ENCODE data around the gene CCDC14. TPM values are rescaled to one million over a fixed set of nuclear protein-coding genes. Genes with fewer than 3 reads are reported as not detected.
A peak's percentile ranks its signal among the peaks of the same experiment; 100 is the strongest.
"Not testable (repeated sequence)": the region's sequence is repeated elsewhere in the genome, so short reads cannot be mapped to it uniquely, and the experiment has no call there.

CCDC14 gene
- total and polyA plus RNA-seq, 2 of the 4 experiments (the other 2 are of a cell fraction) = 82.1 to 109 TPM

GRCh38 chr3:123993818-123994217 is 32.8 kb upstream of the CCDC14 start:
- Histone ChIP-seq H3K79me1 (ENCODE audit: low read depth in 1 of 2, low read length in 2 of 2) (no peaks in the 10 kb centered on the region), H3K4ac (ENCODE audit: low read depth, low read length) (no peak overlapping the region), H2BK5ac (ENCODE audit: low read depth, low read length, poor library complexity, severe bottlenecking) (no peak overlapping the region), H3K18ac (ENCODE audit: low read depth, low read length) (no peak overlapping the region), H3K4me3 (ENCODE audit: insufficient read depth, low read depth, low read length) (no peak overlapping the region), H3K36me3 (ENCODE audit: control insufficient read depth, insufficient read depth, low read length) (no peaks in the 10 kb centered on the region), H4K5ac (ENCODE audit: low read depth, low read length) (no peak overlapping the region), H2AK5ac (ENCODE audit: low read depth, low read length) (no peak overlapping the region), H4K91ac (ENCODE audit: insufficient read depth, low read depth, low read length) (no peak overlapping the region), H2BK15ac (ENCODE audit: low read depth, low read length) (no peak overlapping the region), H2BK120ac (ENCODE audit: low read depth, low read length) (no peak overlapping the region), H2AK9ac (replicated peaks; ENCODE audit: low read depth, low read length, poor library complexity) (no peak overlapping the region), H2AFZ (replicated peaks; ENCODE audit: low read length, poor library complexity) (no peak overlapping the region), H3K9me3 (ENCODE audit: control insufficient read depth, insufficient read depth, low read length) (peaks cover 4% of the 10 kb centered on the region), H3K9ac (ENCODE audit: low read depth, low read length) (no peak overlapping the region), H3K4me1 (ENCODE audit: control insufficient read depth, insufficient read depth, low read length) (no peaks in the 10 kb centered on the region), H2BK20ac (ENCODE audit: low read depth, low read length) (no peak overlapping the region), H3K23ac (ENCODE audit: low read depth, low read length) (no peak overlapping the region), H4K20me1 (ENCODE audit: insufficient read depth, low read length) (no peaks in the 10 kb centered on the region), H3K4me2 (ENCODE audit: low read depth, low read length) (no peak overlapping the region), H3K56ac (ENCODE audit: extremely low read depth, insufficient read depth, low read length) (no peak overlapping the region), H3K9me1 (ENCODE audit: insufficient read depth, low read length) (no peaks in the 10 kb centered on the region), H4K8ac (ENCODE audit: low read depth in 2 of 2, low read length in 2 of 2) (no peak overlapping the region), H3K27ac (ENCODE audit: insufficient read depth, low read length) (no peak overlapping the region), H3K14ac (replicated peaks; ENCODE audit: low read depth, low read length) (no peak overlapping the region), H3K27me3 (ENCODE audit: control insufficient read depth, insufficient read depth, low read length) (peaks cover 46% of the 10 kb centered on the region)
- WGBS, 2 experiments (ENCODE audit: extremely low coverage in 2 of 2, insufficient read length in 1 of 2) = no CpG with 5 or more reads among the region's 1 CpG
- dilution Hi-C loops (cut with HindIII; ENCODE audit: low sequenced_read_pairs, unreplicated experiment) (no loop called here), intact Hi-C loops (cut with micrococcal nuclease) (no loop called here), in situ Hi-C loops (cut with MboI; ENCODE audit: low sequenced_read_pairs) (no loop called here)
- BruUV-seq (replicated peaks) = no TSS peak
- ATAC-seq (ENCODE audit: low read depth) (no peak), DNase-seq (no peak)
- ChIA-PET CTCF (no interaction called here), POLR2A (ENCODE audit: unreplicated experiment) (no interaction called here)
- TF ChIP-seq RFX5 (IDR thresholded peaks at IDR 0.05; ENCODE audit: low read depth, low read length) (no peak), MAFK (IDR thresholded peaks at IDR 0.05; ENCODE audit: low read depth, low read length) (peak; percentile 38)

GRCh38 chr3:123991730-123992588 is 30.9 kb upstream of the CCDC14 start, which contains the start of gene ROPN1:
Gene ROPN1 (minus strand): TSS chr3:123992124. CDS start chr3:123980481, 11,643 bp downstream.
- H2AFZ ChIP-seq (replicated peaks; ENCODE audit: low read length, poor library complexity); H4K8ac ChIP-seq (ENCODE audit: low read depth in 2 of 2, low read length in 2 of 2); H3K4ac ChIP-seq (ENCODE audit: low read depth, low read length); H3K18ac ChIP-seq (ENCODE audit: low read depth, low read length); H3K23ac ChIP-seq (ENCODE audit: low read depth, low read length); H3K56ac ChIP-seq (ENCODE audit: extremely low read depth, insufficient read depth, low read length); H3K79me1 ChIP-seq (ENCODE audit: low read depth in 1 of 2, low read length in 2 of 2); H2AK5ac ChIP-seq (ENCODE audit: low read depth, low read length); H3K27ac ChIP-seq (ENCODE audit: insufficient read depth, low read length); H2BK15ac ChIP-seq (ENCODE audit: low read depth, low read length); H2BK120ac ChIP-seq (ENCODE audit: low read depth, low read length); in situ Hi-C loops (cut with MboI; ENCODE audit: low sequenced_read_pairs); DNase-seq; BruUV-seq (replicated peaks); H4K5ac ChIP-seq (ENCODE audit: low read depth, low read length); H3K9ac ChIP-seq (ENCODE audit: low read depth, low read length); dilution Hi-C loops (cut with HindIII; ENCODE audit: low sequenced_read_pairs, unreplicated experiment); H3K9me3 ChIP-seq (ENCODE audit: control insufficient read depth, insufficient read depth, low read length); H3K36me3 ChIP-seq (ENCODE audit: control insufficient read depth, insufficient read depth, low read length); intact Hi-C loops (cut with micrococcal nuclease); POLR2A ChIA-PET (ENCODE audit: unreplicated experiment); H3K4me3 ChIP-seq (ENCODE audit: insufficient read depth, low read depth, low read length); H3K4me1 ChIP-seq (ENCODE audit: control insufficient read depth, insufficient read depth, low read length); H2BK20ac ChIP-seq (ENCODE audit: low read depth, low read length); H3K9me1 ChIP-seq (ENCODE audit: insufficient read depth, low read length); H4K91ac ChIP-seq (ENCODE audit: insufficient read depth, low read depth, low read length); H2AK9ac ChIP-seq (replicated peaks; ENCODE audit: low read depth, low read length, poor library complexity); CTCF ChIA-PET; H4K20me1 ChIP-seq (ENCODE audit: insufficient read depth, low read length); H2BK5ac ChIP-seq (ENCODE audit: low read depth, low read length, poor library complexity, severe bottlenecking); H3K14ac ChIP-seq (replicated peaks; ENCODE audit: low read depth, low read length); H3K4me2 ChIP-seq (ENCODE audit: low read depth, low read length): not testable (repeated sequence)
- WGBS, 2 experiments (ENCODE audit: extremely low coverage in 2 of 2, insufficient read length in 1 of 2) = no CpG with 5 or more reads among the region's 49 CpGs
- H3K27me3 ChIP-seq (ENCODE audit: control insufficient read depth, insufficient read depth, low read length) = peaks cover 52% of the 10 kb centered on the region
- ATAC-seq (ENCODE audit: low read depth) = peak; percentile 90
